ENCODE data around the gene TM4SF20. TPM values are rescaled to one million over a fixed set of nuclear protein-coding genes. Genes with fewer than 3 reads are reported as not detected.

The TM4SF20 gene
- total RNA-seq, 4 donors from 2014 or later: not detected

GRCh38 chr2:227363756-227364155 lies 15.3 kb downstream of the TM4SF20 start:
- H3K27me3 ChIP-seq: no peaks in the 10 kb centered on the region
- H3K36me3 ChIP-seq: peaks cover 0 to 28% of the 10 kb centered on the region in 2 donors
- H3K9me3 ChIP-seq: no peaks in the 10 kb centered on the region
- peaks cover 0 to 9% (median 4%) of the 10 kb centered on the region in 3 donors for H3K4me1 ChIP-seq
- H3K4me3 ChIP-seq: no peak overlapping the region
- no peak for ATAC-seq
- no peak overlapping the region for H3K27ac ChIP-seq
- WGBS, 2 donors (ENCODE audit: low coverage in 1 of 2): 89 to 91% methylated on average over 6 of the region's 6 CpGs
- no peak for TF ChIP-seq EP300 (IDR thresholded peaks at IDR 0.05)
- TF ChIP-seq POLR2A (IDR thresholded peaks at IDR 0.05): no peak
- no peak for TF ChIP-seq CTCF (IDR thresholded peaks at IDR 0.05)
- TF ChIP-seq POLR2AphosphoS5 (IDR thresholded peaks at IDR 0.05): no peak

GRCh38 chr2:227360351-227360750 lies 18.8 kb downstream of the TM4SF20 start:
- TF ChIP-seq POLR2A (IDR thresholded peaks at IDR 0.05) (no peak), EP300 (IDR thresholded peaks at IDR 0.05) (no peak), POLR2AphosphoS5 (IDR thresholded peaks at IDR 0.05) (no peak), CTCF (IDR thresholded peaks at IDR 0.05) (no peak)
- peaks cover 0 to 62% of the 10 kb centered on the region in 2 donors for H3K36me3 ChIP-seq
- 75 to 77% methylated on average over 5 of the region's 5 CpGs for WGBS, 2 donors (ENCODE audit: low coverage in 1 of 2)

GRCh38 chr2:227351639-227352038 lies 27.5 kb downstream of the TM4SF20 start:
- no peak for ATAC-seq
- TF ChIP-seq POLR2AphosphoS5 (IDR thresholded peaks at IDR 0.05): no peak
- no peak for TF ChIP-seq CTCF (IDR thresholded peaks at IDR 0.05)
- TF ChIP-seq EP300 (IDR thresholded peaks at IDR 0.05): no peak
- TF ChIP-seq POLR2A (IDR thresholded peaks at IDR 0.05): no peak
- Histone ChIP-seq H3K4me1 (no peaks in the 10 kb centered on the region), H3K4me3 (no peak overlapping the region), H3K27me3 (no peaks in the 10 kb centered on the region), H3K36me3 (peaks cover 0 to 48% of the 10 kb centered on the region in 2 donors), H3K9me3 (no peaks in the 10 kb centered on the region), H3K27ac (no peak overlapping the region)
- WGBS, 2 donors (ENCODE audit: low coverage in 1 of 2): 51 to 67% methylated on average over 3 to 4 of the region's 4 CpGs

More at GRCh38 chr2:227360351-227360750, 18.8 kb downstream of the TM4SF20 start:
- no peaks in the 10 kb centered on the region for H3K4me1 ChIP-seq
- no peak overlapping the region for H3K4me3 ChIP-seq
- no peaks in the 10 kb centered on the region for H3K9me3 ChIP-seq
- H3K27me3 ChIP-seq: no peaks in the 10 kb centered on the region
- no peak overlapping the region for H3K27ac ChIP-seq
- no peak for ATAC-seq

GRCh38 chr2:227349989-227350612 lies 29.0 kb downstream of the TM4SF20 start:
- WGBS, 2 donors (ENCODE audit: low coverage in 1 of 2): 79 to 90% methylated on average over 6 to 7 of the region's 7 CpGs
- TF ChIP-seq POLR2A (IDR thresholded peaks at IDR 0.05) (no peak), POLR2AphosphoS5 (IDR thresholded peaks at IDR 0.05) (no peak), EP300 (IDR thresholded peaks at IDR 0.05) (no peak)
- no peaks in the 10 kb centered on the region for H3K27me3 ChIP-seq
- H3K4me1 ChIP-seq: no peaks in the 10 kb centered on the region
- H3K4me3 ChIP-seq: no peak overlapping the region
- H3K27ac ChIP-seq: no peak overlapping the region
- no peaks in the 10 kb centered on the region for H3K9me3 ChIP-seq
- no peak for ATAC-seq
- H3K36me3 ChIP-seq: peaks cover 0 to 41% of the 10 kb centered on the region in 2 donors

GRCh38 chr2:227348324-227348723 lies 30.8 kb downstream of the TM4SF20 start:
- Histone ChIP-seq H3K36me3 (peaks cover 0 to 46% of the 10 kb centered on the region in 2 donors), H3K9me3 (no peaks in the 10 kb centered on the region), H3K4me1 (no peaks in the 10 kb centered on the region), H3K27me3 (no peaks in the 10 kb centered on the region), H3K27ac (no peak overlapping the region), H3K4me3 (no peak overlapping the region)
- WGBS, 2 donors (ENCODE audit: low coverage in 1 of 2): 92 to 100% methylated on average over 1 to 2 of the region's 2 CpGs
- TF ChIP-seq POLR2AphosphoS5 (IDR thresholded peaks at IDR 0.05) (no peak), POLR2A (IDR thresholded peaks at IDR 0.05) (no peak), EP300 (IDR thresholded peaks at IDR 0.05) (no peak), CTCF (IDR thresholded peaks at IDR 0.05) (no peak)
- no peak for ATAC-seq
